Measurements from ENCODE around the gene USP6NL.

GRCh38 chr10:11409357-11409756 is 202.1 kb downstream of the USP6NL start:
- TF ChIP-seq FOXP2 (optimal IDR thresholded peaks at IDR 0.05; ENCODE audit: borderline replicate concordance, extremely low read depth, extremely low read length, insufficient read depth) = no peak
- no peak for TF ChIP-seq POLR2AphosphoS5 (IDR thresholded peaks at IDR 0.05; ENCODE audit: low read depth, low read length)
- no peak for TF ChIP-seq REST (IDR thresholded peaks at IDR 0.05; ENCODE audit: insufficient read depth in 1 of 2, low read depth in 2 of 2, low read length in 2 of 2)
- TF ChIP-seq SIN3A (IDR thresholded peaks at IDR 0.05; ENCODE audit: borderline replicate concordance, insufficient read depth, low read length) = no peak

Data from PFSK-1 (cell line).